Trophoblast cell (in vitro differentiated cells and primary cell): ENCODE data around the gene SOBP.

Source experiments
- DNase-seq, 2 donors: peaks; one replicate each; pipeline ENCODE4 v3.0.0-alpha.2; 2016
- H2AFZ ChIP-seq: 2 replicates; pipeline ENCODE4 v1.6.1; 2013; ENCODE audit warnings: low read length, moderate library complexity, mild to moderate bottlenecking; ENCODE audit not compliant: insufficient read depth, poor library complexity
- H2AK5ac ChIP-seq: 2 replicates; pipeline ENCODE4 v1.6.1; 2013; ENCODE audit warnings: mild to moderate bottlenecking, low read length
- H2BK120ac ChIP-seq: 2 replicates; pipeline ENCODE4 v1.6.1; 2013; ENCODE audit warnings: low read length, mild to moderate bottlenecking, moderate library complexity; ENCODE audit not compliant: insufficient read depth, poor library complexity
- H2BK12ac ChIP-seq: 2 replicates; pipeline ENCODE4 v1.6.1; 2013; ENCODE audit warnings: mild to moderate bottlenecking, low read length, moderate library complexity
- H2BK5ac ChIP-seq: 2 replicates; pipeline ENCODE4 v1.6.1; 2013; ENCODE audit warnings: low read length, low read depth, moderate library complexity, mild to moderate bottlenecking; ENCODE audit not compliant: poor library complexity
- H3K14ac ChIP-seq: 2 replicates; pipeline ENCODE4 v1.6.1; 2013; ENCODE audit warnings: mild to moderate bottlenecking, low read length
- H3K18ac ChIP-seq: 2 replicates; pipeline ENCODE4 v1.6.1; 2013; ENCODE audit warnings: mild to moderate bottlenecking, low read length
- H3K23ac ChIP-seq: 2 replicates; pipeline ENCODE4 v1.6.1; 2013; ENCODE audit warnings: low read length
- H3K27ac ChIP-seq: 2 replicates; pipeline ENCODE4 v1.5.1; 2013; ENCODE audit warnings: low read depth, mild to moderate bottlenecking, inconsistent platforms, low read length, moderate library complexity
- H3K27me3 ChIP-seq: 2 replicates; pipeline ENCODE4 v1.6.1; 2013; ENCODE audit warnings: inconsistent platforms, mild to moderate bottlenecking, low read length, moderate library complexity; ENCODE audit not compliant: insufficient read depth
- H3K36me3 ChIP-seq, 2 experiments: 1 replicate in 1 of 2; 2 replicates in 1 of 2; pipeline ENCODE4 v1.6.1; 2013; ENCODE audit warnings: low read length in 2 of 2, mild to moderate bottlenecking in 2 of 2, moderate library complexity in 1 of 2; ENCODE audit not compliant: insufficient read depth in 2 of 2, control insufficient read depth in 1 of 2
- H3K4ac ChIP-seq: 2 replicates; pipeline ENCODE4 v1.6.1; 2013; ENCODE audit warnings: low read depth, mild to moderate bottlenecking, low read length, moderate library complexity
- H3K4me1 ChIP-seq, 2 experiments: 1 replicate in 1 of 2; 2 replicates in 1 of 2; pipeline ENCODE4 v1.6.1; 2013; ENCODE audit warnings: low read length in 2 of 2, mild to moderate bottlenecking in 2 of 2, moderate library complexity in 1 of 2; ENCODE audit not compliant: insufficient read depth in 2 of 2, control insufficient read depth in 1 of 2
- H3K4me2 ChIP-seq: 2 replicates; pipeline ENCODE4 v1.6.1; 2013; ENCODE audit warnings: inconsistent platforms, mild to moderate bottlenecking, low read length, moderate library complexity
- H3K4me3 ChIP-seq: 2 replicates; pipeline ENCODE4 v1.5.1; 2013; ENCODE audit warnings: mild to moderate bottlenecking, low read depth, low read length, inconsistent platforms
- H3K79me1 ChIP-seq: one replicate; pipeline ENCODE4 v1.6.1; 2013; ENCODE audit warnings: low read length
- H3K79me2 ChIP-seq: 2 replicates; pipeline ENCODE4 v1.6.1; 2013; ENCODE audit warnings: low read length, mild to moderate bottlenecking; ENCODE audit not compliant: control insufficient read depth, insufficient read depth, poor library complexity
- H3K9ac ChIP-seq: 2 replicates; pipeline ENCODE4 v1.6.1; 2013; ENCODE audit warnings: mild to moderate bottlenecking, low read length
- H3K9me3 ChIP-seq: 2 replicates; pipeline ENCODE4 v1.6.1; 2013; ENCODE audit warnings: low read depth, mild to moderate bottlenecking, control low read depth, inconsistent platforms, low read length; ENCODE audit not compliant: insufficient read depth
- H4K12ac ChIP-seq: 2 replicates; pipeline ENCODE4 v1.6.1; 2013; ENCODE audit warnings: low read depth, mild to moderate bottlenecking, low read length, moderate library complexity
- H4K8ac ChIP-seq: 2 replicates; pipeline ENCODE4 v1.6.1; 2013; ENCODE audit warnings: low read depth, mild to moderate bottlenecking, low read length, moderate library complexity
- H4K91ac ChIP-seq: one replicate; pipeline ENCODE4 v1.6.1; 2013; ENCODE audit warnings: low read depth, mild to moderate bottlenecking, low read length, moderate library complexity
- WGBS: extraction: QIAGEN DNeasy Blood & Tissue Kit; methylation state at CpG from one replicate; pipeline ENCODE4 v1.1.7; 2013; ENCODE audit warnings: missing lambda C conversion rate; ENCODE audit not compliant: insufficient read length, insufficient coverage; ENCODE audit errors: extremely low coverage; 5-methylcytosine and 5-hydroxymethylcytosine counted together

The SOBP gene

GRCh38 chr6:107689190-107689589 lies 199.3 kb downstream of the SOBP start:
- H3K4me2 ChIP-seq, result no peak overlapping the region
- H3K4me1 ChIP-seq, result no peaks in the 10 kb centered on the region
- no peak overlapping the region for H2AFZ ChIP-seq
- H3K79me1 ChIP-seq, result no peaks in the 10 kb centered on the region
- H3K18ac ChIP-seq, result no peak overlapping the region
- no peak overlapping the region for H2AK5ac ChIP-seq
- H2BK120ac ChIP-seq, result no peak overlapping the region
- no peak overlapping the region for H3K27ac ChIP-seq
- H2BK12ac ChIP-seq, result no peak overlapping the region
- no peak overlapping the region for H3K23ac ChIP-seq
- H4K8ac ChIP-seq, result no peak overlapping the region
- no peaks in the 10 kb centered on the region for H3K27me3 ChIP-seq
- DNase-seq, result no peak
- H3K9ac ChIP-seq, result no peak overlapping the region
- no CpG with 5 or more reads among the region's 3 CpGs for WGBS
- H3K9me3 ChIP-seq, result peaks cover 2% of the 10 kb centered on the region
- no peak overlapping the region for H3K4me3 ChIP-seq
- no peak overlapping the region for H3K4ac ChIP-seq
- H3K36me3 ChIP-seq, result no peaks in the 10 kb centered on the region
- H3K14ac ChIP-seq, result no peak overlapping the region
- no peak overlapping the region for H4K91ac ChIP-seq
- no peak overlapping the region for H4K12ac ChIP-seq
- H2BK5ac ChIP-seq, result no peak overlapping the region
- H3K79me2 ChIP-seq, result no peaks in the 10 kb centered on the region

DNA sequence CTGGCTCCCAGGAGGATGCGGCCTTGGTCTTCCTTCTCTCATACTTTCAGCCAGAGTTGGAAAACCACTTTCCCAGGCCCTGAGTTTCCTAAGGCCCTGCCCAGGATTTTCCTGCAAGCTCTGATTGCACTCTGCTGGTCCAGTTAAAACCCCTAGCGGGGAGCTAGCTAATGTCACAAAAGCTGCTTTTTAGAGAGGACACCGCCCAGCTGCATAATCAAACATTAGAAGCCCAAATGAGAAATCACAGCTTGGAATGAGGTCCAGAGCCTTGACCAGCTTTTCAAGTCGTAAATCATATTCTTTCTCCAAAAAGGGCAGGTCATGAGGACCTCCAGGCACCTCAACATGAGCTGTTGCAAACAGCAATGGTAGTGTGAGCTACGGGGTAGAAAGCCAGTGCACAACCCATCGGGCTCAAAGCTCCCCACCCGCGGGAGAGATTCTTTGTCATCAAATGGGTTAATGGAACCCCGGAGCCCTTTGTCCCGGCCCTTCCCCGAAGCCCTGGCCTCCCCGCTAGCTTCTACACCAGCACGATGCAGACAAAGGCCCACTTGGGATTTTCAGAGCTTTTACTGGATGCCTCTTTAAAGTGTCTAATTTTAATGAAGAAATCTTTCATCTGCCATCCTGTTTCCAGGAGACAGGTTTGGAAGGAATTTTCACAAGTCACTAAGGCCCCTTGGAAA lies 200.2 kb downstream of the SOBP start:
- Histone ChIP-seq H2AFZ (no peak overlapping the region), H3K4me1 (no peaks in the 10 kb centered on the region), H3K4me2 (no peak overlapping the region), H4K8ac (no peak overlapping the region), H3K79me2 (no peaks in the 10 kb centered on the region), H4K91ac (no peak overlapping the region), H3K27me3 (no peaks in the 10 kb centered on the region), H3K9me3 (peaks cover 3% of the 10 kb centered on the region), H3K36me3 (no peaks in the 10 kb centered on the region), H2AK5ac (no peak overlapping the region), H4K12ac (no peak overlapping the region), H3K18ac (no peak overlapping the region), H3K79me1 (no peaks in the 10 kb centered on the region), H2BK120ac (no peak overlapping the region), H3K14ac (no peak overlapping the region), H3K4me3 (no peak overlapping the region), H2BK5ac (no peak overlapping the region), H3K4ac (no peak overlapping the region), H3K27ac (no peak overlapping the region), H3K9ac (no peak overlapping the region), H2BK12ac (no peak overlapping the region), H3K23ac (no peak overlapping the region)
- no peak for DNase-seq
- WGBS, result no CpG with 5 or more reads among the region's 13 CpGs

GRCh38 chr6:107690643-107691061 lies 200.7 kb downstream of the SOBP start:
- Histone ChIP-seq H3K79me1 (no peaks in the 10 kb centered on the region), H3K27ac (no peak overlapping the region)
- WGBS, result no CpG with 5 or more reads among the region's 6 CpGs

GRCh38 chr6:107691062-107691751 lies 201.3 kb downstream of the SOBP start:
- Histone ChIP-seq H3K4me3 (no peak overlapping the region), H3K9ac (no peak overlapping the region), H3K27ac (no peak overlapping the region), H4K8ac (no peak overlapping the region), H4K91ac (no peak overlapping the region), H3K4ac (no peak overlapping the region), H2AK5ac (no peak overlapping the region), H3K18ac (no peak overlapping the region), H3K27me3 (no peaks in the 10 kb centered on the region), H3K4me1 (no peaks in the 10 kb centered on the region), H2AFZ (no peak overlapping the region), H2BK120ac (no peak overlapping the region), H3K9me3 (peaks cover 3% of the 10 kb centered on the region), H4K12ac (no peak overlapping the region), H3K23ac (no peak overlapping the region), H3K79me2 (no peaks in the 10 kb centered on the region), H3K79me1 (no peaks in the 10 kb centered on the region), H3K36me3 (no peaks in the 10 kb centered on the region), H3K14ac (no peak overlapping the region), H3K4me2 (no peak overlapping the region), H2BK12ac (no peak overlapping the region), H2BK5ac (no peak overlapping the region)
- WGBS, result no CpG with 5 or more reads among the region's 12 CpGs
- no peak for DNase-seq

More at GRCh38 chr6:107690643-107691061, 200.7 kb downstream of the SOBP start:
- Histone ChIP-seq H4K12ac (no peak overlapping the region), H3K14ac (no peak overlapping the region), H2AK5ac (no peak overlapping the region), H3K18ac (no peak overlapping the region), H3K9ac (no peak overlapping the region), H2AFZ (no peak overlapping the region), H3K4me2 (no peak overlapping the region), H3K4me3 (no peak overlapping the region), H3K23ac (no peak overlapping the region), H3K36me3 (no peaks in the 10 kb centered on the region), H3K9me3 (peaks cover 3% of the 10 kb centered on the region), H3K4me1 (no peaks in the 10 kb centered on the region), H4K8ac (no peak overlapping the region), H2BK5ac (no peak overlapping the region), H2BK120ac (no peak overlapping the region), H3K27me3 (no peaks in the 10 kb centered on the region), H3K79me2 (no peaks in the 10 kb centered on the region), H2BK12ac (no peak overlapping the region), H3K4ac (no peak overlapping the region), H4K91ac (no peak overlapping the region)
- no peak for DNase-seq
